ENCODE data around the gene IGF2R. TPM values are rescaled to one million over a fixed set of nuclear protein-coding genes. Genes with fewer than 3 reads are reported as not detected.
"Not testable (repeated sequence)": the region's sequence is repeated elsewhere in the genome, so short reads cannot be mapped to it uniquely, and the experiment has no call there.

Gene IGF2R
- total and polyA plus RNA-seq, 2 donors (not counting 1 experiment from before 2014, with no cell fraction given), result 9.5 to 53.3 TPM

DNA sequence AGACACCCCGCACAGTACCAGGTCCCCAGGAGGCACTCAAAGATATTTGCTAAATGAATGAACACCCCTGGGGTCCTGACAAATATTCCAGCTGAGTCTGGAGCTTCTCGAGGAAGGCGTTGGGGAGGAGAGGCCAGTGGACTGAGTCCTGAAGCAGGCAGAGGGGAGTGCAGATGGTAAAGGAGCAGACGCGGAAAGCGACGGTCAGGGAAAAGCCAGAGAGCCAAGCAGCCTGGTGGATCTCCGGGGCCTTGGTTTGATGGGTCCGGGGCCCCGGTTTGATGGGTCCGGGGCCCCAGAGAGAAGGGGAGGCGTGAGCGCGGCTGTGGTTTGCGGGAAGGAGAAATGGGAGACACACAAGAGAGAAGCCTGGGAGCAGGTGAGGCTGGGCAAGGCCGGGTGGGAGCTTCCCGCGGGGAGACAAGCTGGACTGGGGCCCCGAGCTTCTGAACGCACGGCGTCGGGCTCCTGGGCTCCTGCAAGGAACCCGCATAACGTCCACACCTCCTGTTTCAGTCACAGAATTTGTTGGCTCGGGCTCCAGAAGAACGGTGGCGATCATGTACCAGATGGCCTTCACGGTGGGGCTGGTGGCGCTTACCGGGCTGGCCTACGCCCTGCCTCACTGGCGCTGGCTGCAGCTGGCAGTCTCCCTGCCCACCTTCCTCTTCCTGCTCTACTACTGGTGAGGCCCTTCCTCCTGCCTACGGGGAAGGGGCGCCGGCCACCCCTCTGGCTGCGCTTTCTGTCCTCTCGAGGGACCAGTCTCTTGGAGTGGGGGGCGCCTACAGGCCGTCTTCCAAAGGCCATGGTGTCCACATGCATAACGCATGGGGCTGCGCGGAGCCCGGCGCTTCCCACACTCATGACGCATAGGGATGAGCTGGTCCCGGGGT lies 164.8 kb downstream of the IGF2R start:
- no peaks in the 10 kb centered on the region for H3K9me3 Mint-ChIP-seq (ENCODE audit: insufficient read depth)
- H3K27ac Mint-ChIP-seq, result no peak overlapping the region
- Histone ChIP-seq H4K20me1 (ENCODE audit: control insufficient read depth, insufficient read depth, low read length, poor library complexity, severe bottlenecking) (no peaks in the 10 kb centered on the region), H3K9me3 (ENCODE audit: control extremely low read depth in 1 of 3, control insufficient read depth in 2 of 3, insufficient read depth in 1 of 3, low read length in 2 of 3) (no peaks in the 10 kb centered on the region), H3K4me3 (ENCODE audit: control extremely low read depth in 1 of 5, extremely low read depth in 1 of 5, insufficient read depth in 1 of 5, low read depth in 2 of 5, low read length in 4 of 5) (no peak overlapping the region), H3K4me2 (replicated peaks; ENCODE audit: low read depth, low read length, poor library complexity, severe bottlenecking) (no peak overlapping the region), H3K36me3 (replicated peaks in 1 of 2; ENCODE audit: control extremely low read depth in 1 of 2, control insufficient read depth in 1 of 2, extremely low read depth in 1 of 2, insufficient read depth in 2 of 2, low read length in 1 of 2) (no peaks in the 10 kb centered on the region), H3K9ac (ENCODE audit: low read length) (no peak overlapping the region), H2AFZ (ENCODE audit: insufficient read depth, low read depth, low read length, poor library complexity, severe bottlenecking) (no peak overlapping the region), H3K4me1 (ENCODE audit: control insufficient read depth in 2 of 2, insufficient read depth in 2 of 2, low read length in 2 of 2) (peaks cover 0 to 4% of the 10 kb centered on the region in 2 donors), H3K79me2 (ENCODE audit: control insufficient read depth, insufficient read depth, low read length) (no peaks in the 10 kb centered on the region), H3K27ac (ENCODE audit: low read length in 2 of 2) (no peak overlapping the region), H3K27me3 (replicated peaks in 1 of 4; ENCODE audit: control extremely low read depth in 1 of 4, control insufficient read depth in 3 of 4, insufficient read depth in 4 of 4, low read length in 3 of 4) (no peaks in the 10 kb centered on the region)
- POLR2A ChIA-PET, result no interaction called here
- ATAC-seq (ENCODE audit: low read depth) (no peak), DNase-seq (no peak)
- no peaks in the 10 kb centered on the region for H3K27me3 Mint-ChIP-seq
- intact Hi-C loops (cut with micrococcal nuclease), result no loop called here
- no peaks in the 10 kb centered on the region for H3K4me1 Mint-ChIP-seq
- no peak overlapping the region for H3K4me3 Mint-ChIP-seq
- TF ChIP-seq, protein P1, sequence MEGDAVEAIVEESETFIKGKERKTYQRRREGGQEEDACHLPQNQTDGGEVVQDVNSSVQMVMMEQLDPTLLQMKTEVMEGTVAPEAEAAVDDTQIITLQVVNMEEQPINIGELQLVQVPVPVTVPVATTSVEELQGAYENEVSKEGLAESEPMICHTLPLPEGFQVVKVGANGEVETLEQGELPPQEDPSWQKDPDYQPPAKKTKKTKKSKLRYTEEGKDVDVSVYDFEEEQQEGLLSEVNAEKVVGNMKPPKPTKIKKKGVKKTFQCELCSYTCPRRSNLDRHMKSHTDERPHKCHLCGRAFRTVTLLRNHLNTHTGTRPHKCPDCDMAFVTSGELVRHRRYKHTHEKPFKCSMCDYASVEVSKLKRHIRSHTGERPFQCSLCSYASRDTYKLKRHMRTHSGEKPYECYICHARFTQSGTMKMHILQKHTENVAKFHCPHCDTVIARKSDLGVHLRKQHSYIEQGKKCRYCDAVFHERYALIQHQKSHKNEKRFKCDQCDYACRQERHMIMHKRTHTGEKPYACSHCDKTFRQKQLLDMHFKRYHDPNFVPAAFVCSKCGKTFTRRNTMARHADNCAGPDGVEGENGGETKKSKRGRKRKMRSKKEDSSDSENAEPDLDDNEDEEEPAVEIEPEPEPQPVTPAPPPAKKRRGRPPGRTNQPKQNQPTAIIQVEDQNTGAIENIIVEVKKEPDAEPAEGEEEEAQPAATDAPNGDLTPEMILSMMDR (IDR thresholded peaks at IDR 0.05), result no peak
- TF ChIP-seq EZH2 (IDR thresholded peaks at IDR 0.05; ENCODE audit: borderline replicate concordance, insufficient read depth, low read depth, low read length, poor library complexity, severe bottlenecking), result no peak
- 91% methylated on average over 47 of the region's 47 CpGs for WGBS (ENCODE audit: insufficient coverage)
- CTCF ChIA-PET, result interaction anchor here (0.6 kb wide), 1 partner anchor 41 kb away, joined by 3 read pairs; no protein-coding TSS in a partner anchor

GRCh38 chr6:160134337-160134751 lies 165.5 kb downstream of the IGF2R start:
- H3K4me3 Mint-ChIP-seq; H3K27ac Mint-ChIP-seq; H3K9me3 ChIP-seq (ENCODE audit: control extremely low read depth in 1 of 3, control insufficient read depth in 2 of 3, insufficient read depth in 1 of 3, low read length in 2 of 3); H4K20me1 ChIP-seq (ENCODE audit: control insufficient read depth, insufficient read depth, low read length, poor library complexity, severe bottlenecking); H3K27me3 ChIP-seq (replicated peaks in 1 of 4; ENCODE audit: control extremely low read depth in 1 of 4, control insufficient read depth in 3 of 4, insufficient read depth in 4 of 4, low read length in 3 of 4); H3K4me2 ChIP-seq (replicated peaks; ENCODE audit: low read depth, low read length, poor library complexity, severe bottlenecking); H3K36me3 ChIP-seq (replicated peaks in 1 of 2; ENCODE audit: control extremely low read depth in 1 of 2, control insufficient read depth in 1 of 2, extremely low read depth in 1 of 2, insufficient read depth in 2 of 2, low read length in 1 of 2); POLR2A ChIA-PET; ATAC-seq (ENCODE audit: low read depth); intact Hi-C loops (cut with micrococcal nuclease); H3K9ac ChIP-seq (ENCODE audit: low read length); H3K4me3 ChIP-seq (ENCODE audit: control extremely low read depth in 1 of 5, extremely low read depth in 1 of 5, insufficient read depth in 1 of 5, low read depth in 2 of 5, low read length in 4 of 5); H3K4me1 Mint-ChIP-seq; CTCF ChIA-PET; DNase-seq; H3K4me1 ChIP-seq (ENCODE audit: control insufficient read depth in 2 of 2, insufficient read depth in 2 of 2, low read length in 2 of 2); H2AFZ ChIP-seq (ENCODE audit: insufficient read depth, low read depth, low read length, poor library complexity, severe bottlenecking); H3K27ac ChIP-seq (ENCODE audit: low read length in 2 of 2); H3K9me3 Mint-ChIP-seq (ENCODE audit: insufficient read depth); H3K79me2 ChIP-seq (ENCODE audit: control insufficient read depth, insufficient read depth, low read length); H3K27me3 Mint-ChIP-seq: not testable (repeated sequence)
- 92% methylated on average over 20 of the region's 20 CpGs for WGBS (ENCODE audit: insufficient coverage)
